Upper lobe of left lung (tissue), 6 donors: Measurements from ENCODE around the gene PRKACB. TPM values are rescaled to one million over a fixed set of nuclear protein-coding genes. Genes with fewer than 3 reads are reported as not detected.

ENCODE experiments used
- ATAC-seq, 2 donors: fragments of 200-7000 bp; cut with Tn5 transposase; one replicate each; pipeline ENCODE4 v1.9.1; 2022; ENCODE audit warnings: mild to moderate bottlenecking in 2 of 2, moderate library complexity in 2 of 2; ENCODE audit not compliant: low FRiP score in 2 of 2
- DNase-seq, 2 donors: peaks; one replicate each; pipeline ENCODE4 v3.0.0-alpha.2; 2019 to 2020
- H3K27ac ChIP-seq, 4 donors: fragments of 200-600 bp; sonication (generic); one replicate each; pipeline ENCODE4 v1.5.1; 2016 to 2019
- H3K27me3 ChIP-seq, 4 donors: fragments of 200-600 bp; sonication (generic); one replicate each; pipeline ENCODE4 v1.5.1; 2017 to 2019
- H3K36me3 ChIP-seq, 4 donors: fragments of 200-600 bp; sonication (generic); one replicate each; pipeline ENCODE4 v1.5.1; 2016 to 2019
- H3K4me1 ChIP-seq, 4 donors: fragments of 200-600 bp; sonication (generic); one replicate each; pipeline ENCODE4 v1.5.1; 2018 to 2019
- H3K4me3 ChIP-seq, 4 donors: fragments of 200-600 bp; sonication (generic); one replicate each; pipeline ENCODE4 v1.5.1; 2017 to 2019; ENCODE audit warnings: mild to moderate bottlenecking in 2 of 4, moderate library complexity in 1 of 4
- H3K9me3 ChIP-seq, 4 donors: fragments of 200-600 bp; sonication (generic); one replicate each; pipeline ENCODE4 v1.5.1; 2018 to 2019
- CTCF ChIP-seq, 6 experiments: fragments of 450-650 bp in 4 of 6; fragments of 200-600 bp in 2 of 6; sonication (generic) in 2 of 6; IDR thresholded peaks; one replicate each; pipeline ENCODE4 v1.5.1; 2016 to 2019; ENCODE audit warnings: antibody characterized with exemption in 6 of 6
- EP300 ChIP-seq, 4 donors: sonication (generic); formaldehyde crosslinking; IDR thresholded peaks; one replicate each; pipeline ENCODE4 v1.5.1; 2017; ENCODE audit warnings: antibody characterized with exemption in 4 of 4, control low read depth in 2 of 4
- POLR2A ChIP-seq, 4 donors: fragments of 450-650 bp; IDR thresholded peaks; one replicate each; pipeline ENCODE4 v1.5.1; 2016 to 2017; ENCODE audit warnings: antibody characterized with exemption in 4 of 4, mild to moderate bottlenecking in 2 of 4
- POLR2AphosphoS5 ChIP-seq, 2 donors: sonication (generic); formaldehyde crosslinking; IDR thresholded peaks; one replicate each; pipeline ENCODE4 v1.5.1; 2017; ENCODE audit warnings: antibody characterized with exemption in 2 of 2
- WGBS, 2 donors: methylation state at CpG; one replicate each; pipeline ENCODE4 v1.1.5; 2017 to 2018; 5-methylcytosine and 5-hydroxymethylcytosine counted together
- total RNA-seq, 6 donors: library from RNA; depleted of rRNA in 4 of 6; stranded (reverse); fragments of >200 nt in 4 of 6; gene quantifications; one replicate each; pipeline versions ENCODE4 v1.1.0 to v1.2.1, GENCODE V29; 2016 to 2021
- donor health status: DM: no; HTN: no; CAD: no; lungs with moderate emphysema.
- donor health status: DM: no; HTN: yes; CAD: no; lungs with severe emphysema.

PRKACB gene
- total RNA-seq, 6 donors from 2014 or later, result 7.9 to 27.8 (median 18.3) TPM

- no peak for TF ChIP-seq CTCF (IDR thresholded peaks at IDR 0.05)
- no peak for TF ChIP-seq POLR2AphosphoS5 (IDR thresholded peaks at IDR 0.05)
- no peak for TF ChIP-seq EP300 (IDR thresholded peaks at IDR 0.05)
- H3K4me1 ChIP-seq, result peaks cover 0 to 3% (median 0%) of the 10 kb centered on the region in 4 donors
- no peak for DNase-seq
Observed at GRCh38 chr1:84168783-84169182, 24.7 kb downstream of the PRKACB start.

GRCh38 chr1:84170171-84170570, 26.1 kb downstream of the PRKACB start:
- Histone ChIP-seq H3K4me1 (peaks cover 0 to 2% (median 0%) of the 10 kb centered on the region in 4 donors), H3K27ac (no peak overlapping the region), H3K36me3 (no peaks in the 10 kb centered on the region), H3K27me3 (no peaks in the 10 kb centered on the region), H3K9me3 (no peaks in the 10 kb centered on the region), H3K4me3 (no peak overlapping the region)
- no peak for ATAC-seq
- WGBS, 2 donors, result 70 to 80% methylated on average over 1 of the region's 1 CpG
- DNase-seq, result no peak
- TF ChIP-seq EP300 (IDR thresholded peaks at IDR 0.05) (no peak), POLR2A (IDR thresholded peaks at IDR 0.05) (no peak), POLR2AphosphoS5 (IDR thresholded peaks at IDR 0.05) (no peak), CTCF (IDR thresholded peaks at IDR 0.05) (no peak)

More at GRCh38 chr1:84168783-84169182, 24.7 kb downstream of the PRKACB start:
- Histone ChIP-seq H3K4me3 (no peak overlapping the region), H3K27ac (no peak overlapping the region), H3K9me3 (no peaks in the 10 kb centered on the region), H3K27me3 (no peaks in the 10 kb centered on the region), H3K36me3 (no peaks in the 10 kb centered on the region)
- WGBS, 2 donors, result 83 to 84% methylated on average over 2 of the region's 2 CpGs
- ATAC-seq, result no peak

- DNase-seq (no peak), ATAC-seq (no peak)
- WGBS, 2 donors, result 84 to 87% methylated on average over 2 of the region's 2 CpGs
- no peaks in the 10 kb centered on the region for H3K36me3 ChIP-seq
- no peaks in the 10 kb centered on the region for H3K27me3 ChIP-seq
- no peak for TF ChIP-seq POLR2AphosphoS5 (IDR thresholded peaks at IDR 0.05)
- H3K27ac ChIP-seq, result no peak overlapping the region
- no peaks in the 10 kb centered on the region for H3K9me3 ChIP-seq
- no peaks in the 10 kb centered on the region for H3K4me1 ChIP-seq
- H3K4me3 ChIP-seq, result no peak overlapping the region
Observed at GRCh38 chr1:84171481-84171880, 27.4 kb downstream of the PRKACB start.

DNA sequence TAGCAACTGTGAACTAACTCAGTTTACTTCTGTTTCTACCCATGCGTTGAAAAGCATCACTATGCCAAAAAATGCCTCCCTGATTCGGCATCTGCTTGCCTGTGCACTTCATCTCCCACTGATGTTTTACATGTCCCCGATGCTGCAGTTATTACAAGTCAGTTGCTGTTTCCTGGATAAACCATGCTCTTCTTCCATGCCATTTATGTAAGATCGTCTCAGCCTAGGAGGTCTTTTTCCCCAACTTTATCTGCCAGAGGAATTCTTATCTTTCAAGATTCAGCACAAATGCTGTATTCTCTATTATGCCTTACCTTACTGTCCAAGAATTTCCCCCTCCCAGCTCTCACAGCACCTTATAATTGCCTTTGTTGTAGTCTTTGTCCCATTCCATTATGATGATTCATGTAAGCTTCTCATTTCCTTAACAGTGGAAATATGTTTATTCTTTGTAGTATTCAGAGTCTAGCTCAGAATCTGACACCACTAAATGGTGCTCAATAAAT, 30.0 kb downstream of the PRKACB start:
- H3K4me1 ChIP-seq, result no peaks in the 10 kb centered on the region
- no peak for DNase-seq
- H3K27ac ChIP-seq, result no peak overlapping the region
- ATAC-seq, result no peak
- H3K36me3 ChIP-seq, result no peaks in the 10 kb centered on the region
- no peak overlapping the region for H3K4me3 ChIP-seq
- no peaks in the 10 kb centered on the region for H3K27me3 ChIP-seq
- WGBS, 2 donors, result 77 to 78% methylated on average over 4 of the region's 4 CpGs
- no peaks in the 10 kb centered on the region for H3K9me3 ChIP-seq
- no peak for TF ChIP-seq CTCF (IDR thresholded peaks at IDR 0.05)
- no peak for TF ChIP-seq POLR2AphosphoS5 (IDR thresholded peaks at IDR 0.05)
- TF ChIP-seq POLR2A (IDR thresholded peaks at IDR 0.05), result no peak
- no peak for TF ChIP-seq EP300 (IDR thresholded peaks at IDR 0.05)

DNA sequence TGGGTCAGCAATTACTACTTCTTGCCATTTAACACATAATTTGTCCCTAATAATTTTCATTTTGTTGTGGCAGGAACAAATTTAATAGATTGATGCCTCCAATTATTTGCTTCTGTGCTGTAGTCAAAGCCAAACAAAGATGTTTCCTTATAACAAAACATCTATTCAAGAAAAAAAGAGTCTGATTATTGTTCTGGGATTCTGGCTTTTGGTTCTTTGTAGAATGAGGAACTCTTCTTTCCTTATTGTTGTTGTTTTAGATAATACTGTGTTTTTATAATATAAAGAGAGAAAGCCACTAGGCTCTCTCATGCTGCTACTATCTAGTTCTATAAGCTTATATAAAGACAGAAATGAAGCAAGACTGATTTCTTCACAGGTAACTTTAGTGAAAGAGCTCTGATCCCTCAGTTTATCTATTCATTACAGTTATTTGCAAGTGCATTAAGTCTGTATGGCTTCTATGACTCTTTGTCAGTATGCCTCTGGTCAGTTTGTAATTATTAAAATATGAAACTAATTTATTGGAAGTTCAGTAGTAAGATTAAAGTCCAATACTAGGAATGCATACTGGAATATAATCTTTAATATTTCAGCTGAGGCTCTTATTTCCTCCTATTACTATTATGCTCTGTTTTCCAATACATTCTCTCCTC, 37.4 kb downstream of the PRKACB start:
- H3K4me1 ChIP-seq, result no peaks in the 10 kb centered on the region
- TF ChIP-seq EP300 (IDR thresholded peaks at IDR 0.05) (no peak), POLR2AphosphoS5 (IDR thresholded peaks at IDR 0.05) (no peak), POLR2A (IDR thresholded peaks at IDR 0.05) (no peak), CTCF (IDR thresholded peaks at IDR 0.05) (no peak)
- no peak overlapping the region for H3K27ac ChIP-seq
- peaks cover 0 to 4% (median 0%) of the 10 kb centered on the region in 4 donors for H3K36me3 ChIP-seq
- ATAC-seq, result no peak
- no peak overlapping the region for H3K4me3 ChIP-seq
- no peak for DNase-seq
- H3K27me3 ChIP-seq, result no peaks in the 10 kb centered on the region
- H3K9me3 ChIP-seq, result no peaks in the 10 kb centered on the region
